ENCODE results near the gene CMPK1.
"Not testable (repeated sequence)": the region's sequence is repeated elsewhere in the genome, so short reads cannot be mapped to it uniquely, and the experiment has no call there.

CMPK1 gene

GRCh38 chr1:47313915-47314664 lies 19.5 kb upstream of the CMPK1 start, which contains the start of gene STIL:
Gene STIL, minus strand, starts transcription at chr1:47314147. Its CDS starts 3,828 bp downstream, at chr1:47310319.
- TF ChIP-seq, protein P1, sequence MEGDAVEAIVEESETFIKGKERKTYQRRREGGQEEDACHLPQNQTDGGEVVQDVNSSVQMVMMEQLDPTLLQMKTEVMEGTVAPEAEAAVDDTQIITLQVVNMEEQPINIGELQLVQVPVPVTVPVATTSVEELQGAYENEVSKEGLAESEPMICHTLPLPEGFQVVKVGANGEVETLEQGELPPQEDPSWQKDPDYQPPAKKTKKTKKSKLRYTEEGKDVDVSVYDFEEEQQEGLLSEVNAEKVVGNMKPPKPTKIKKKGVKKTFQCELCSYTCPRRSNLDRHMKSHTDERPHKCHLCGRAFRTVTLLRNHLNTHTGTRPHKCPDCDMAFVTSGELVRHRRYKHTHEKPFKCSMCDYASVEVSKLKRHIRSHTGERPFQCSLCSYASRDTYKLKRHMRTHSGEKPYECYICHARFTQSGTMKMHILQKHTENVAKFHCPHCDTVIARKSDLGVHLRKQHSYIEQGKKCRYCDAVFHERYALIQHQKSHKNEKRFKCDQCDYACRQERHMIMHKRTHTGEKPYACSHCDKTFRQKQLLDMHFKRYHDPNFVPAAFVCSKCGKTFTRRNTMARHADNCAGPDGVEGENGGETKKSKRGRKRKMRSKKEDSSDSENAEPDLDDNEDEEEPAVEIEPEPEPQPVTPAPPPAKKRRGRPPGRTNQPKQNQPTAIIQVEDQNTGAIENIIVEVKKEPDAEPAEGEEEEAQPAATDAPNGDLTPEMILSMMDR (IDR thresholded peaks at IDR 0.05; ENCODE audit: extremely low read depth, insufficient read depth, missing control alignments): no peak

DNA sequence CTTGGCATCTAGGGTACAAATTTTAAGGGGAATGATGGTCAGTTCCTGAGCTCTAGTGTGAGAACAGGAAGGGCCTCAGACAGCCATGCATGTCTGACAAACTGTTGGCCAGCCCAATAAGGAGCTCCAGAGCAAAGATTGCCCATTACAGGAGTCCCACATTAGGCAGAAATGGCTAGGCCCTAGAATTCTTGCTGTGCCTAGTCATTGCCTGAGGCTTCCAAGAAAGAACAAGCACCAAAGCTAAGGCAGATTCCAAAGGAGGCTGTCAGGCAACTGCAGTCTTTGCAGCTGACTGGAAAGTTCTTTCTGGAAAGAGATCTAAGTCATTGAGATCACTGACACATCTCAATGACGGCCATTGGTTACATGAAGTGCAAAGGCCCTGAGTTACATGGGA lies 15.7 kb upstream of the CMPK1 start:
- in situ Hi-C loops (cut with MboI; ENCODE audit: low pct_unique_long_range_greater_than_20kb, low sequenced_read_pairs, unreplicated experiment): no loop called here
- DNase-seq (ENCODE audit: low spot score): no peak
- TF ChIP-seq, protein P1 (IDR thresholded peaks at IDR 0.05; ENCODE audit: extremely low read depth, insufficient read depth, missing control alignments): no peak

More at GRCh38 chr1:47313915-47314664, 19.5 kb upstream of the CMPK1 start, which contains the start of gene STIL:
- in situ Hi-C loops (cut with MboI; ENCODE audit: low pct_unique_long_range_greater_than_20kb, low sequenced_read_pairs, unreplicated experiment): no loop called here
- peak; percentile 94 for DNase-seq (ENCODE audit: low spot score)

DNA sequence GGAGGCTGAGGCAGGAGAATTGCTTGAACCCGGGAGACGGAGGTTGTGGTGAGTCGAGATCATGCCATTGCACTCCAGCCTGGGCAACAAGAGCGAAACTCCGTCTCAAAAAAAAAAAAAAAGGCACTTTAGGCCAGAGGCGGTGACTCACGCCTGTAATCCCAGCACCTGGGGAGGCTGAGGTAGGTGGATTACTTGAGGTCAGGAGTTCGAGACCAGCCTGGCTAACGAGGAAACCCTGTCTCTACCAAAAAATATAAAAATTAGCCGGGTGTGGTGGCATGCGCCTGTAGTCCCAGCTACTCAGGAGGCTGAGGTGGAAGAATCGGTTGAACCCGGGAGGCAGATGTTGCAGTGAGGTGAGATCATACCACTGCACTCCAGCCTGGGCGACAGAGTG lies 13.6 kb upstream of the CMPK1 start:
- DNase-seq (ENCODE audit: low spot score); in situ Hi-C loops (cut with MboI; ENCODE audit: low pct_unique_long_range_greater_than_20kb, low sequenced_read_pairs, unreplicated experiment): not testable (repeated sequence)

DNA sequence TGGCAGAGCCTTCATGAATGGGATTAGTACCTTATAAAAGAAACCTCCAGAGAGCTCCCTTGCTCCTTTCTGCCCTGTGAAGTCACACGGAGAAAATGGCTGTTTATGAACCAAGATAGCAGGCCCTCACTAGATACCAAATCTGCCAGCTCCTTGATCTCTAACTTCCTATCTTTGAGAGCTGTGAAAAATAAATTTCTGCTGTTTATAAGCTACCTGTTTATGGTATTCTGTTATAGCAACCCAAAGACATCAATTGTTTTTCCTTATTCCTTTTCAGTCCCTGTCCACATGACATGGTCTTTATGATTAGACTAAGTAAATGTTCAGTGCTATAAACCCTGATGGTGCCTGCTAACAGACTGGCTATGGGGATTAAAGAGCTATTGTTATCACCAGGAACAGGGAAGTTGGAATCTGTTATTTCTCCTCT lies 10.0 kb upstream of the CMPK1 start:
- no peak for DNase-seq (ENCODE audit: low spot score)
- in situ Hi-C loops (cut with MboI; ENCODE audit: low pct_unique_long_range_greater_than_20kb, low sequenced_read_pairs, unreplicated experiment): no loop called here
- TF ChIP-seq, protein P1 (IDR thresholded peaks at IDR 0.05; ENCODE audit: extremely low read depth, insufficient read depth, missing control alignments): no peak

- no peak for DNase-seq (ENCODE audit: low spot score)
- in situ Hi-C loops (cut with MboI; ENCODE audit: low pct_unique_long_range_greater_than_20kb, low sequenced_read_pairs, unreplicated experiment): no loop called here
- TF ChIP-seq, protein P1 (IDR thresholded peaks at IDR 0.05; ENCODE audit: extremely low read depth, insufficient read depth, missing control alignments): no peak
These were observed 8.9 kb upstream of the CMPK1 start for GRCh38 chr1:47324682-47325081.

DNA sequence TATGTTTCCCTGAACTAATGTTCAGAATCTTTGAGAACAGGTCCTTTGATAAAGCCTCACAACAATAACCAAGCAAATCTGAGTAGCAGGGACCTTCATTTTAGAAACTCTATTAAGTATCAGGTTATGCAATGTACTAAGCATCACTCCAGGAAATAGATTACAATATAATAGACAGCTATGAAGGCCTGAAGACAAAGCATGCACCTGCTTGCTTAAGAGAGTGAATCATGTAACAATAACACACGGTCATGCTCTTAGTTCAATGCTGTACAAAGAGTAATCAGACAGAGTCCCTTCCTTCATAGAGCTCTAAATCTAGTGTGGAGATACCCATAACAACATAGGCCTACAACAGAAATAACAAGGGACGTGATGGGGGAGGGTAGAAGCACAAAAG lies 8.1 kb upstream of the CMPK1 start:
- TF ChIP-seq, protein P1 (IDR thresholded peaks at IDR 0.05; ENCODE audit: extremely low read depth, insufficient read depth, missing control alignments): no peak
- in situ Hi-C loops (cut with MboI; ENCODE audit: low pct_unique_long_range_greater_than_20kb, low sequenced_read_pairs, unreplicated experiment): no loop called here
- DNase-seq (ENCODE audit: low spot score): no peak

GRCh38 chr1:47326271-47326670 lies 7.3 kb upstream of the CMPK1 start:
- in situ Hi-C loops (cut with MboI; ENCODE audit: low pct_unique_long_range_greater_than_20kb, low sequenced_read_pairs, unreplicated experiment): no loop called here
- TF ChIP-seq, protein P1 (IDR thresholded peaks at IDR 0.05; ENCODE audit: extremely low read depth, insufficient read depth, missing control alignments): no peak

More at GRCh38 chr1:47326271-47326670, 7.3 kb upstream of the CMPK1 start:
- no peak for DNase-seq (ENCODE audit: low spot score)

All from GM13977 (cell line).